Subcutaneous adipose tissue (tissue), 4 donors: ENCODE results near the gene RIPK4. TPM values are rescaled to one million over a fixed set of nuclear protein-coding genes. Genes with fewer than 3 reads are reported as not detected.

Experiments
- CTCF ChIP-seq: fragments of 450-650 bp; IDR thresholded peaks from one replicate; pipeline ENCODE4 v1.5.1; 2016; ENCODE audit warnings: low read depth, mild to moderate bottlenecking, control low read depth, antibody characterized with exemption, moderate library complexity
- total RNA-seq, 4 donors: library from RNA; depleted of rRNA; stranded (reverse); fragments of >200 nt; gene quantifications; one replicate each; pipeline ENCODE4 v1.1.0, GENCODE V29; 2016

The RIPK4 gene
- total RNA-seq, 4 donors from 2014 or later, result 0.16 TPM; not detected in 3

DNA sequence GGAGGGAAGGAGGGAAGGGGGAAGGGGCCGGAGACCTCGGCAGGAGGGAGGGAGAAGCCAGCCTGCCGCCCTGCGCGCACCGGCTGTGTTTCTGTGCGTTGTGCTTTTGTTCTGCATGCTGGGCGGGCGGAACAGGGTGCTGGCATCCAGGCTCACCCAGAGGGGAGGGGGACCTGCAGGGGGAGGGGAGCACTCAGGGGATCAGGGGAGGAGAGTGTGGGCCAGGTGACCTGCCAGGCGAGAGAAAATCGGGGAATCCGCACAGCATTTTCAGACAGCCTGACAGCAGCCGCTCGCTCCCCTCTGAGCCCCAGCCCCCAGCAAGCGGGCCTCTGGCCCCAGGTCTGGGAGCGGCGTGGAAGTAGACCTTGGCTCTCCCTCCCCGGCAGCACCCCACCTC, 54.7 kb downstream of the RIPK4 start:
- no peak for TF ChIP-seq CTCF

- no peak for TF ChIP-seq CTCF
Measured at GRCh38 chr21:41711416-41712007, 55.3 kb downstream of the RIPK4 start.

DNA sequence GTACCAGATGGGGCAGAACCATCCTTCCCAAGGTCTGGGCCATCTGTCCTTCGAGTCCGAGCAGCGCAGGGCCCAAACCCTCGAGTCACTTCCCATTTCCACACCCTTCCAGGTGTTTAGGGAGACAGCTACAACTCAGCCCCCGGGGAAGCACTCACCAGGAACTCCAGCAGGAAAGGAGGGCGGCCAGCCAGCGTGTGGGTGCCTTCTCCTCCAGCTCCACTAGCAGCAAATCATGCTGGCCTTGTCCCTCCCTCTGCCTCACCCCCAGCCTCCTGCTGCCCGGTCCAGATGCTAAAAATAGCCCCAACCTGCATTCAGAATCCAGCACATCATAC, 56.1 kb downstream of the RIPK4 start:
- no peak for TF ChIP-seq CTCF

DNA sequence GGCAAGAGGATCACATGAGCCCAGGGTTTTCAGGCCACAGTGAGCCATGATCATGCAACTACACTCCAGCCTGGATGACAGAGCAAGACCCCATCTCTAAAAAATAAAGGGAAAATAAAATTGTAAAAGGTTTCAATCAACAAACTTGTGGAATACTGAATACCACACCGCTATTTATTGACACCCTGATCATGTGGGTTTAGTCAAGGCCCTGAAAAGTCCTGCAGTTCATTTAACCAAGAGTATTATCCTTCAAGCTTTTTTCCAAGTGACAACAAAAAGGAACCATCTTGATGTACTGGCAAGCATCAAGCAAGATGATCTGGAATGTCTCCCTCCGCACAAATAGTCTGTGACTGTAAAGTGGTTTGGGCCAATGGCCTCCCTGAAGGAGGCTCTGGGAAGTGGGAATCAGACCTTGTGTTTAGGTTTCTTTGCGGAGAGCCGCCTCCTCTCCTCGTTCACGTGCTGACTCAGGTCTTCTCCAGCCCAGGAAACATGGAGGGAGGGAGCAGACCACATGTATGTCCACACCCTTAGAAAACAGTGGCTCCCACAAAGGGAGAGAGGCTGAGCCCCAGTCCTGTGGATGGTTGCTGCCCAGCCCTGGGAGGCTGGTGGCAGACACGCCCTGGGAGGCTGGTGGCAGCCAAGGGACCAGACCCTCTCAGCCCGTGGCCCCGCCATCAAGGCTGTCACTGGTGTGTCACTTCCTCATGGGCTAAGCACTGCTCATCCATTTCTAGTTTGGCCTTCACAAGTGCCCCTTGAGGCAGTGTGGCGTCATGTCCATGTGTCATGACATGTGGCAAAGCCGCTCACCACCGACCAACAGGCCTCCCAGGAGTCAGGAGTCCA, 56.7 kb downstream of the RIPK4 start:
- TF ChIP-seq CTCF, result no peak

DNA sequence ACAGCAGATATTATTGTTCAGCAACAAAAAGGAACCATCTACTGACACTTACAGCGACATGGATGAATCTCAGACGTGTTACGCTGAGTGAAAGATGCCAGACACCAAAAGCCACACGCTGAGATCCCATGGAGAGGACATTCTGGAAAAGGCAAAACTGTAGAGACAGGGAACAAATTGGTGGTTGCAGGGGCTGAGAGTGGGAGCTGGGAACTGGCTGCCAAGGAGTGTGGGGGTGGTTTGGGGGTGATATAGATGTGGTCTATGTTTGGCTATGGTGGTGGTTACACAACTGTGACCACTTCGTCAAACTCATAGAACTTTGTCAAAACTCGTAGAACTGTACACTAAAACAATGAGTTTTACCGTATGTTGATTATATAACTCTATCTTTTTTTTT, 57.7 kb downstream of the RIPK4 start:
- no peak for TF ChIP-seq CTCF

- TF ChIP-seq CTCF, result no peak
Measured at GRCh38 chr21:41707960-41708330, 58.9 kb downstream of the RIPK4 start.

GRCh38 chr21:41707231-41707959, 59.5 kb downstream of the RIPK4 start:
- TF ChIP-seq CTCF, result no peak
